NCI-H82 treated with DMSO at 0.1 percent for 48 hours (cell line): ENCODE data around the gene CWC22.
"Not testable (repeated sequence)": the region's sequence is repeated elsewhere in the genome, so short reads cannot be mapped to it uniquely, and the experiment has no call there.

Experiments
- DNase-seq: peaks from one replicate; lab custom pipeline; 2025; ENCODE audit not compliant: unreplicated experiment; lab: John Stamatoyannopoulos, UW

CWC22 gene

DNA sequence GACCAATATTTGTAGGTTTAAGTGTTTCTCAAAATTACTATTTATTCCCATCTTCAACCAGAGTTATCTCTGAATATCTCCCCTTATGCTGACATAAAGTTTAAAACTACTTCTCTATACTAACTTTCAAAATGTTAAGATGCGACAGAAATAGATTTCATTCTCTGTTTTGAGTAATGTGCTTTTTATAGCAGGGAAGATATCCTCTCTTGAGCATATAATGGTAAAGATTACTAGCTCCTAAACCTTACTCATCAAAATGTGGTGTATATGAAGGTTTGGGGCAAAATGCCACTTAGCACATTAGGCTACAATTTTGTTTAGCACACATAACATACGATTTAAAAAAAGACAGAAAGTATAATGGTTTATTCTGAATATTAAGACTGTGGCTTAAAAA is 54.4 kb downstream of the CWC22 start:
- no peak for DNase-seq

GRCh38 chr2:179951680-179952079 is 55.4 kb downstream of the CWC22 start:
- DNase-seq: no peak

DNA sequence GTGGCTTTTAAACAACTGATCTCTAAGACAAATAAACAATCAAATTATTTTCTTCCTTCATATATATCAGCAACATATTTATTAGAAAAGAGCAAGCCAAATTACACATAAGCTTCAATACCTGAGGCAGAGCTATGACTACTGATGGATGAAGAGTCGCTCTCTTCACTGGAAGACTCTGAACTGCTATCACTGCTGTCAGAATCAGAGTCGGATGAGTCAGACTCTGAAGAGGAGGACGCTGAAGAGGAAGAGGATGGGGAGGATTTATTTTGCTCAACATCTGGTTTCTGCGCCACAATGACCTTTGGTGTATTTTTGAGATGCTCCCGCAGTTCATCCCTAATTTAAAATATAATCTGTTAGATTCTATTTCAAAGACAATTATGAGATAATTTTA is 56.7 kb downstream of the CWC22 start:
- no peak for DNase-seq

GRCh38 chr2:179949438-179949837 is 57.7 kb downstream of the CWC22 start:
- DNase-seq: no peak

- no peak for DNase-seq
Measured at GRCh38 chr2:179948058-179948457, 59.0 kb downstream of the CWC22 start.

DNA sequence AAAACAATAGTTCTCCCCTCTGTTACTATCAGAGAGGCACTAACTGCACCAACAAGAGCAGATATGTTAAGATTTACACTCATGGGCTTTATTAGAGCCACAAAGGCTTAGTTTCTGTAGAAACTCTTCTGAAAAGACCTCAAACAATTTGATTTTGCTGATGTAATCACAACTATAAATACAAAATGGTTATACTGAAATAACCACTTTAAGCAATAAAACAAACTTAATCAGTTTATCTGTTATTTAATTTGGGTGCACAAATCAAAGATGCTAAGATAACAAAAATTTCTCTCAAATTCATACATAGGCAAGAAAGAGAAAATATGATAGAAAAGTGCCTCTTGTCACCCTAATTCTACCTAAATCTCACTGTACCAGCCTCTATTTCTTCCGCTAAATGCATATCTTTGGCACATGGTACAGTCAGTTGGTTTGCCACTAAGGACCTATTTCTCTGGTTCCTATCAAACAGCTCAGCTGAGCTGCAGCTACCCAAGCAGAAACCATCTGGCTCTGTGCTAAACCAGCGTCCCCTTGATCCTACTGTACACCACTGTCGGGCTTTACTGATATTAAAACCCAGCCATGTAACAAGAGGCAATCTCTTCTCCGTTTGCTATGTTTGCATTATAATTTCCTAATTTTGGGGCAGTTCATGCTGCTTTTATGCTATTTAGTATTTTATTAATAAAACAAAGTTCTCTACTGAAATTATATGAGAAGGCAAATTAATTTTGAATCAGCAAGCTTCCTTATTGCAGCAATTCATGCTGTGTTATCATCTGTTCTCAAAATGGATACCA is 60.1 kb downstream of the CWC22 start:
- no peak for DNase-seq

DNA sequence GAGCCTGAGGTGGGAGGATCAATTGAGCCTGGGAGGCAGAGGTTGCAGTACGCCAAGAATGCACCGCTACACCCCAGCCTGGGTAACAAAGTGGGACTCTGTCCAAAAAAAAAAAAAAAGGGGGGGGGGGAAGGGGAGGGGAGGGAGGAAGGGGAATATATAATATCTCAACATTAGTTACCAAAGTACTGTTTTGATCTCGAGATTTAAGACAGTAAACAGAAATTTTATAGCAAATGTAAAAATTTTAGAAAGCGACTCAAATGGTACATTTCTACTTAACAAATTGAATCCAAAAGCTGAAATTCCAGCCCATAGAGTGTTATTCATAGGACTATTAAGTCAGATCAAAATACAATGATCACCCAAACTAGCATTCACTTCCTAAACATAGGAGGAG is 60.8 kb downstream of the CWC22 start:
- DNase-seq: no peak

GRCh38 chr2:179939259-179939658 is 67.8 kb downstream of the CWC22 start:
- no peak for DNase-seq

DNA sequence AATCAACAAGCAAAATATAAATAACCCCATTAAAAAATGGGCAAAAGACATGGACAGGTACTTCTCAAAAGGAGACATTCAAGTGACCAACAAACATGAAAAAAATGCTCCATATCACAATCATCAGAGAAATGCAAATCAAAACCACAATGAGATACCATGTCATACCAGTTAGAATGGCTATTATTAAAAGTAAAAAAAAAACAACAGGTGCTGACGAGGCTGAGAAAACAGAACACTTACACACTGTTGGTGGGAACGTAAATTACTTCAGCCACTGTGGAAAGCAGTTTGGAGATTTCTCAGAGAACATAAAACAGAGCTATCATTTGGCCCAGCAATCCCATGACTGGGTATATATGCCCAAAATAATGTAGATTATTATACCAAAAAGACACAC is 69.1 kb downstream of the CWC22 start:
- no peak for DNase-seq

GRCh38 chr2:179936654-179937053 is 70.4 kb downstream of the CWC22 start:
- DNase-seq: peak; percentile 4

DNA sequence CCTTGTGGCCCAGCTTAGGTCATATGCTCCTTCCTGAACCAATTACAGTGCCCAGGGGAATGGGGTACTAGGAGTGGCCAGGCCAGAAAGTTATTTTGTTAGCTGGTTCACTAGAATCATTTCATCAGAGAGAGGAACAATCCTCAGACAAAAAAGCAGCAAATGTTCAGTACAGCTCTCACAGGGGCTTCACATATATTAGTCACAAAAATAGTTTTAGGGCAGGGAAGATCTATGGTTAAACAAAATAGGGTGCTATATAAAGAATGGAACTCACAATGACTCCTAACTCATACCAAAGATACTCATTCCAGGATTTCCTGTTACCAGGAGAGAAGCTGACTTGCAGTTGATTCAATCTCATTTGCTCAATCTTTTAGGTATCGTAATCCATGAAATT is 71.0 kb downstream of the CWC22 start:
- DNase-seq: no peak

- DNase-seq: no peak
Measured at GRCh38 chr2:179932786-179933185, 74.3 kb downstream of the CWC22 start.

- DNase-seq: no peak
Measured at GRCh38 chr2:179931502-179931901, 75.6 kb downstream of the CWC22 start.

- DNase-seq: not testable (repeated sequence)
Measured at GRCh38 chr2:179929997-179930396, 77.1 kb downstream of the CWC22 start.

GRCh38 chr2:179927041-179927440 is 80.1 kb downstream of the CWC22 start:
- no peak for DNase-seq

- no peak for DNase-seq
Measured at GRCh38 chr2:179925713-179926112, 81.4 kb downstream of the CWC22 start.

- no peak for DNase-seq
Measured at GRCh38 chr2:179917272-179917671, 89.8 kb downstream of the CWC22 start.

DNA sequence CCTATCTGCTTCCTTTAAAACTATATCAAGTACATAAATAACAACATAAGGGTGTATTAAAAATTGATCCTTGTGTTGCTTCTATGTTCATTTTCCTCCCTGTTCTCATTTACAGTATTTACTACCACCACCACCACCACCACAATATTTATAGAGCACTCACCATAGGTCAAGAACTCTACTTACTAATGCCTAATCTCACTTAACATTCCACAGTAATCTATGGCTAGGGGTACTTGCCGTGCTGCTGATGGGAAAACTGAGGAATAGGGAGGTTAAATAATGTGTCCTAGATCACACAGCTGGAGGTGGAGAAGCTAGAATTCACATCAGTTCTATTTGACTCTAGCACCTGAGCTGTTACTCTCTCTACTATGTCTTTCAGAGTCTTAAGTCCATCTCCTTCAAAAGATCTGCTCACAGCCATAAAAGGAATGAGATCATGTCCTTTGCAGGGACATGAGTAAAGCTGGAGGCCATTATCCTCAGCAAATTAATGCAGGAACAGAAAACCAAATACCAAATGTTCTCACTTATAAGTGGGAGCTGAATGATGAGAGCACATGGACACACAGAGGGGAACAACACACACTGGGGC is 91.6 kb downstream of the CWC22 start:
- DNase-seq: no peak

GRCh38 chr2:179913809-179914208 is 93.3 kb downstream of the CWC22 start:
- DNase-seq: no peak

- no peak for DNase-seq
Measured at GRCh38 chr2:179911569-179911968, 95.5 kb downstream of the CWC22 start.

- DNase-seq: no peak
Measured at GRCh38 chr2:179910735-179911113, 96.4 kb downstream of the CWC22 start.

DNA sequence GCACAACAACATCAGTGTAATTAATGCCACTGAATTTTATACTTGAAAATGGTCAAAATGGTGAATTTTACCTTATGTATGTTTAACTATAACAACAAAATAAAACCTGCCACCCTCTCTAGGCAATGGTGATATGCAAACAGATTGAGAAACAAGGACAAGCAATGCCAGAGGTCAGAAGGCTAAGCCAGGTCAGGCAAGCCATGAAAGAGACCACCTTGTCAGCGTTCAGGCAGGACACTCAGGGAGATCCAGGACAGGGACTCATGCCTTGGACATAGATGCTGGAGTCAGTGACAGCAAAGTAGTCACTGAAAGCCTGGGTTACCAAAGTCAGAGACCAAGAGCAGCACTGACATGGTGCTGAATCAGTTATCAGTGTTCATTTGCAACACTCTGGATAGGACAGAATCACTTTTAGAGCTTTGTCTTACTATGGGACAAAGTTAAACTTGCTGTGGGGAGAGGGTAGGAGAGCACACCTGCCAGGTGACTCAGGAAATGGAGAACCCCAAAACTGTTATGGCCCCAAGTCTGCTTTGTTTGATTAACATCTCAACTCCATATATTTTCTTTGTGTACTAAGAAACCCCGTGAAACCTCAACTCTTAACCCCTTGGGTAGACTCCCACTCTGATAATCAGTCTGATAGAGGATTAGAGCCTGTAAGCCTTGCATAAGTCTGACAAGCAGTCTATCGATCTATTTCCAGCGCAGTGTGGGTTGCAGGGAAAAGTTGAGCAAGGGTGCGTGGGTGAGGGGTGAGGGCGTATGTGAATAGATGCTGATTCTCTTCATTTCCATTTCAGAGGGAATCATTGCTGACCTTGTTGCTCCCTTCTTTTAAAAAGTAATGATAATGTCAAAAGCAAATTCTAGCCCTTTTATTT is 97.0 kb downstream of the CWC22 start:
- no peak for DNase-seq
